B cell (primary cell): ENCODE measurements around the gene BCL11A. TPM values are rescaled to one million over a fixed set of nuclear protein-coding genes. Genes with fewer than 3 reads are reported as not detected.

Experiments used
- ATAC-seq: fragments of 200-7000 bp; cut with Tn5 transposase; one replicate; pipeline ENCODE4 v1.10.0; 2021; ENCODE audit warnings: low read depth, mild to moderate bottlenecking, moderate number of reproducible peaks, moderate library complexity
- CTCF ChIA-PET: fragments of 350-600 bp; sonication (Branson Sonifier 250); formaldehyde crosslinking; loops from one replicate; lab custom pipeline; 2021; ENCODE audit warnings: antibody characterized with exemption, inconsistent platforms; lab: Charles Lee
- POLR2A ChIA-PET: fragments of 350-600 bp; sonication (Branson Sonifier 250); formaldehyde crosslinking; loops from one replicate; lab custom pipeline; 2021; ENCODE audit warnings: antibody characterized with exemption; lab: Charles Lee
- DNase-seq: peaks from one replicate; pipeline ENCODE4 v3.0.0; 2013
- H2AFZ ChIP-seq: 2 replicates; pipeline ENCODE4 v1.6.1; 2012; ENCODE audit warnings: mild to moderate bottlenecking, low read depth, low read length; ENCODE audit not compliant: insufficient read depth, poor library complexity, severe bottlenecking
- H3K27ac ChIP-seq, 2 donors: 1 replicate in 1 of 2; 2 replicates in 1 of 2; pipeline ENCODE4 v1.5.1; 2012 to 2013; ENCODE audit warnings: low read length in 2 of 2, mild to moderate bottlenecking in 2 of 2, moderate library complexity in 1 of 2
- H3K27me3 ChIP-seq, 4 experiments: fragments of 200-600 bp in 1 of 4; sonication (generic) in 1 of 4; replicated peaks in 1 of 4; 1 replicate in 2 of 4; 2 replicates in 2 of 4; pipeline versions ENCODE4 v1.6.1 to v1.7.0; 2013 to 2016; ENCODE audit warnings: low read length in 3 of 4, mild to moderate bottlenecking in 2 of 4, mixed read lengths in 1 of 4, moderate library complexity in 1 of 4; ENCODE audit not compliant: insufficient read depth in 4 of 4, control insufficient read depth in 3 of 4; ENCODE audit errors: control extremely low read depth in 1 of 4
- H3K36me3 ChIP-seq, 2 experiments: replicated peaks in 1 of 2; 1 replicate in 1 of 2; 2 replicates in 1 of 2; pipeline versions ENCODE4 v1.6.1 to v1.7.1; 2013; ENCODE audit warnings: low read length in 1 of 2; ENCODE audit not compliant: insufficient read depth in 2 of 2, control insufficient read depth in 1 of 2; ENCODE audit errors: control extremely low read depth in 1 of 2, extremely low read depth in 1 of 2
- H3K4me1 ChIP-seq, 2 donors: fragments of 200-600 bp in 1 of 2; sonication (generic) in 1 of 2; 1 replicate in 1 of 2; 2 replicates in 1 of 2; pipeline versions ENCODE4 v1.5.1 to v1.6.1; 2013 to 2017; ENCODE audit warnings: low read length in 2 of 2; ENCODE audit not compliant: control insufficient read depth in 2 of 2, insufficient read depth in 2 of 2
- H3K4me2 ChIP-seq: replicated peaks from 2 replicates; pipeline ENCODE3; 2012; ENCODE audit warnings: mild to moderate bottlenecking, low read depth, low read length; ENCODE audit not compliant: poor library complexity, severe bottlenecking
- H3K4me3 ChIP-seq, 5 experiments: fragments of 200-600 bp in 1 of 5; sonication (generic) in 1 of 5; 1 replicate in 3 of 5; 2 replicates in 2 of 5; pipeline versions ENCODE4 v1.5.1 to v1.7.0; 2011 to 2016; ENCODE audit warnings: low read length in 4 of 5, mild to moderate bottlenecking in 4 of 5, low read depth in 2 of 5, control low read depth in 1 of 5, moderate library complexity in 1 of 5; ENCODE audit not compliant: insufficient read depth in 1 of 5; ENCODE audit errors: control extremely low read depth in 1 of 5, extremely low read depth in 1 of 5
- H3K79me2 ChIP-seq: fragments of 200-600 bp; sonication (generic); one replicate; pipeline ENCODE4 v1.6.0; 2016; ENCODE audit warnings: low read length; ENCODE audit not compliant: control insufficient read depth, insufficient read depth
- H3K9ac ChIP-seq: fragments of 200-600 bp; sonication (generic); 2 replicates; pipeline ENCODE4 v1.6.1; 2017; ENCODE audit warnings: mild to moderate bottlenecking, low read length, moderate library complexity
- H3K9me3 ChIP-seq, 3 donors: one replicate each; pipeline versions ENCODE4 v1.6.1 to v1.7.1; 2013; ENCODE audit warnings: low read length in 2 of 3; ENCODE audit not compliant: control insufficient read depth in 2 of 3, insufficient read depth in 1 of 3; ENCODE audit errors: control extremely low read depth in 1 of 3
- H4K20me1 ChIP-seq: 2 replicates; pipeline ENCODE4 v1.6.0; 2012; ENCODE audit warnings: mild to moderate bottlenecking, low read length; ENCODE audit not compliant: insufficient read depth, control insufficient read depth, poor library complexity, severe bottlenecking
- H3K27ac Mint-ChIP-seq: one replicate; pipeline ENCODE4 v1.8.0; 2021; ENCODE audit warnings: mixed read lengths
- H3K27me3 Mint-ChIP-seq: one replicate; pipeline ENCODE4 v1.8.0; 2021; ENCODE audit warnings: mixed read lengths
- H3K4me1 Mint-ChIP-seq: one replicate; pipeline ENCODE4 v1.8.0; 2021; ENCODE audit warnings: mixed read lengths
- H3K4me3 Mint-ChIP-seq: one replicate; pipeline ENCODE4 v1.8.0; 2021; ENCODE audit warnings: mixed read lengths
- H3K9me3 Mint-ChIP-seq: one replicate; pipeline ENCODE4 v1.8.0; 2022; ENCODE audit warnings: mixed read lengths; ENCODE audit not compliant: insufficient read depth
- EZH2 ChIP-seq: IDR thresholded peaks from 2 replicates; pipeline ENCODE4 v1.6.1; 2012; ENCODE audit warnings: borderline replicate concordance, low read depth, mild to moderate bottlenecking, moderate library complexity, low read length; ENCODE audit not compliant: insufficient read depth, poor library complexity, severe bottlenecking
- WGBS: methylation state at CpG from one replicate; pipeline ENCODE4 v1.1.5; 2013; ENCODE audit warnings: missing lambda C conversion rate; ENCODE audit not compliant: insufficient coverage; 5-methylcytosine and 5-hydroxymethylcytosine counted together
- intact Hi-C: fragments of 100-400 bp; cut with micrococcal nuclease; formaldehyde crosslinking; loops from one replicate; pipeline ENCODE4 v1.10.0; 2022
- polyA plus RNA-seq: library from polyadenylated mRNA; depleted of rRNA; stranded (reverse); fragments of >200 nt; gene quantifications from 2 replicates; pipeline ENCODE4 v1.2.3, GENCODE V29; 2012
- total RNA-seq, 2 donors: library from RNA; stranded (reverse); fragments of 120-200 nt in 1 of 2; gene quantifications; 1 replicate in 1 of 2; 2 replicates in 1 of 2; pipeline versions ENCODE4 v1.2.3 to v1.2.4, GENCODE V29; 2013 to 2022
- TF ChIP-seq, protein P1 (sequence below): fragments of 200-600 bp; IDR thresholded peaks from one replicate; pipeline ENCODE4 v1.8.0; 2022; ENCODE audit warnings: antibody characterized with exemption, mild to moderate bottlenecking

BCL11A gene
- total and polyA plus RNA-seq, 2 donors (not counting 1 experiment from before 2014, with no cell fraction given), result 81.8 to 383 TPM

DNA sequence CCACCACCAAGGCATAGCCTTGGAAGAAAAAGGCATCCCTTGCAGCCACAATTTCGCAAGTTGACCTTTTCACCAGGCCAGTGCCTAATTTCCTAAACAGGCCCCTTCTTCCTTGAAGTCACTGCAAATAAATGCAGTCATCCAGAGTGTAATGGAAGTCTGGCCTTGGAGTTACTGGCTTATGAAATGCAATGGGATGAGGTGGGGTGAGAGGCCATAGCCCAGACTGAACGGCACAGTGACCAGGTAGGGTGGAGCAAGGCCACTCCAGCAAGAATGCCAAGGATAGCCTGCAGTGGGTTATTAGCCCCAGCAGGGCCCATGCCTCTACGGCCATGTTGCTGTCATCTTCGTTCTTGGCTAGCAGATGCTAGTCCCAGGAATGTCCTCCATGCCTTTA, 68.4 kb downstream of the BCL11A start:
- POLR2A ChIA-PET, result interaction anchor here (1.0 kb wide), 1 partner anchor 22 kb away, joined by 4 read pairs; no protein-coding TSS in a partner anchor

DNA sequence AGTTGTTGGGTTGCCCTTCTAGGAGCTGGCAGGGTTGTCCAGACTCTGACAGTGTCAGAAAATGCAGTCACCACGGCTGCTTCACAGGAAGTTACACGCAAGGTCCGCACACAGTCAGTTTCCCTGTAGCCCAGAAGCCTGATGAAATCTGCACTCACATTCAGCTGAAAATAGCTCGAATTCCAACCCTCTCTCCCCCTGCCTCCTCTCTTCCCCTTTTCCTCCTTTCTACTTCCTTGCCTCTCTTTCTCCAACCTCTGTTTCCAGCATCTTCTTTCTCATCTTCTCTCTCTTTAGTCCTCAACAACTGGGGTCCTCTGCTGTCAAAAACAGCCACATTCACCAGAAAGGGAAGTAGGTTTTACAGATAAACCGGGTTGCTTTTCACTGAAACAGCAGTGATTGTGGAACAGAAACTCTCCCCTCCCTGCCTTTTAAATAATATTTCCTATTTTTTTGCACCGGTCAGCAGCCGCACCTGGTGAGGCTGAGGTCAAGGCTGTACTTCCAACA, 69.3 kb downstream of the BCL11A start:
- Histone ChIP-seq H3K4me2 (peak overlapping the region; percentile 81), H3K36me3 (peaks cover 0 to 54% of the 10 kb centered on the region in 2 experiments), H3K79me2 (peaks cover 100% of the 10 kb centered on the region), H4K20me1 (peaks cover 5% of the 10 kb centered on the region), H3K4me3 (peak overlapping the region; percentile 11 to 59 (median 48)), H3K27ac (peak overlapping the region; percentile 76 to 93), H3K4me1 (peaks cover 99% of the 10 kb centered on the region in 2 donors), H3K9me3 (no peaks in the 10 kb centered on the region), H2AFZ (peak overlapping the region; percentile 64), H3K9ac (peak overlapping the region; percentile 65), H3K27me3 (no peaks in the 10 kb centered on the region)
- Mint-ChIP-seq H3K9me3 (no peaks in the 10 kb centered on the region), H3K4me1 (peaks cover 94% of the 10 kb centered on the region), H3K27ac (peak overlapping the region; percentile 88), H3K27me3 (no peaks in the 10 kb centered on the region), H3K4me3 (peak overlapping the region; percentile 79)
- ChIA-PET CTCF (interaction anchor here (0.6 to 1.3 kb wide), 11 partner anchors 10 to 132 kb away, joined by 3 to 5 read pairs (median 4); no protein-coding TSS in a partner anchor), POLR2A (interaction anchor here (1.1 kb wide), 1 partner anchor 43 kb away, joined by 4 read pairs; no protein-coding TSS in a partner anchor)
- TF ChIP-seq EZH2, result no peak
- TF ChIP-seq, protein P1, sequence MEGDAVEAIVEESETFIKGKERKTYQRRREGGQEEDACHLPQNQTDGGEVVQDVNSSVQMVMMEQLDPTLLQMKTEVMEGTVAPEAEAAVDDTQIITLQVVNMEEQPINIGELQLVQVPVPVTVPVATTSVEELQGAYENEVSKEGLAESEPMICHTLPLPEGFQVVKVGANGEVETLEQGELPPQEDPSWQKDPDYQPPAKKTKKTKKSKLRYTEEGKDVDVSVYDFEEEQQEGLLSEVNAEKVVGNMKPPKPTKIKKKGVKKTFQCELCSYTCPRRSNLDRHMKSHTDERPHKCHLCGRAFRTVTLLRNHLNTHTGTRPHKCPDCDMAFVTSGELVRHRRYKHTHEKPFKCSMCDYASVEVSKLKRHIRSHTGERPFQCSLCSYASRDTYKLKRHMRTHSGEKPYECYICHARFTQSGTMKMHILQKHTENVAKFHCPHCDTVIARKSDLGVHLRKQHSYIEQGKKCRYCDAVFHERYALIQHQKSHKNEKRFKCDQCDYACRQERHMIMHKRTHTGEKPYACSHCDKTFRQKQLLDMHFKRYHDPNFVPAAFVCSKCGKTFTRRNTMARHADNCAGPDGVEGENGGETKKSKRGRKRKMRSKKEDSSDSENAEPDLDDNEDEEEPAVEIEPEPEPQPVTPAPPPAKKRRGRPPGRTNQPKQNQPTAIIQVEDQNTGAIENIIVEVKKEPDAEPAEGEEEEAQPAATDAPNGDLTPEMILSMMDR, result no peak
- intact Hi-C loops, result loop anchor here (1.0 to 5.0 kb wide), 7 partner anchors 8 to 117 kb away; no protein-coding TSS in a partner anchor
- 6% methylated on average over 4 of the region's 7 CpGs for WGBS
- DNase-seq, result peak; percentile 76
- ATAC-seq, result peak; percentile 68

More for the DNA sequence above, 68.4 kb downstream of the BCL11A start:
- Histone ChIP-seq H3K4me3 (no peak overlapping the region), H2AFZ (no peak overlapping the region), H3K9me3 (no peaks in the 10 kb centered on the region), H3K27ac (peak overlapping the region; percentile 76 to 93), H3K79me2 (peaks cover 100% of the 10 kb centered on the region), H3K4me1 (peaks cover 99% of the 10 kb centered on the region in 2 donors), H3K9ac (no peak overlapping the region), H4K20me1 (no peaks in the 10 kb centered on the region), H3K36me3 (peaks cover 2 to 47% of the 10 kb centered on the region in 2 experiments), H3K4me2 (peak overlapping the region; percentile 81), H3K27me3 (no peaks in the 10 kb centered on the region)
- ATAC-seq (no peak), DNase-seq (no peak)
- Mint-ChIP-seq H3K4me3 (peak overlapping the region; percentile 79), H3K9me3 (no peaks in the 10 kb centered on the region), H3K27ac (peak overlapping the region; percentile 88), H3K4me1 (peaks cover 96% of the 10 kb centered on the region), H3K27me3 (no peaks in the 10 kb centered on the region)
- intact Hi-C loops, result loop anchor here (2.0 kb wide), 2 partner anchors 38 to 66 kb away; no protein-coding TSS in a partner anchor
- 84% methylated on average over 4 of the region's 4 CpGs for whole genome bisulfite sequencing
- CTCF ChIA-PET, result interaction anchor here (0.9 to 1.5 kb wide), 3 partner anchors 9 to 50 kb away, joined by 3 to 5 read pairs (median 4); no protein-coding TSS in a partner anchor
- TF ChIP-seq EZH2, result no peak
- TF ChIP-seq, protein P1, result no peak
